K562 (cell line): ENCODE results near the gene ANKRD6. TPM values are rescaled to one million over a fixed set of nuclear protein-coding genes. Genes with fewer than 3 reads are reported as not detected.

Experiments
- ATAC-seq: fragments of 200-7000 bp; cut with Tn5 transposase; 3 replicates; pipeline ENCODE4 v1.9.1; 2020; ENCODE audit warnings: moderate library complexity
- BruUV-seq: library from RNA; stranded (reverse); fragments of 400-500 nt; replicated peaks from 2 replicates; lab custom pipeline; 2021; lab: Mats Ljungman, UMichigan
- CTCF ChIA-PET: fragments of 300-600 bp; formaldehyde crosslinking; extraction: SDS; loops from one replicate; lab custom pipeline; 2021; ENCODE audit warnings: low intra/inter-chr PET ratio; lab: Yijun Ruan, JAX
- POLR2A ChIA-PET: fragments of 300-600, 350-650 bp; sonication (Branson Sonifier 250); formaldehyde crosslinking; extraction: SDS; loops from one replicate; lab custom pipeline; 2021; ENCODE audit warnings: antibody characterized with exemption, inconsistent platforms; lab: Yijun Ruan, JAX
- DNase-seq, 4 experiments: peaks; one replicate each; pipeline versions ENCODE4 v3.0.0 to v3.0.0-alpha.2; 2011 to 2018; ENCODE audit warnings: low spot score in 3 of 4, mixed read lengths in 3 of 4; ENCODE audit errors: extremely low read depth in 1 of 4
- FAIRE-seq: peaks from 2 replicates; lab custom pipeline; 2011; peaks lifted over from hg19 to GRCh38; lab: Jason Lieb, UNC
- H2AFZ ChIP-seq: 2 replicates; pipeline ENCODE4 v1.6.0; 2011; ENCODE audit warnings: low read depth, low read length, control low read depth, inconsistent platforms
- H3K27ac ChIP-seq: fragments of 200-600 bp; 3 replicates; pipeline ENCODE4 v1.8.0; 2011; ENCODE audit warnings: low read depth, mild to moderate bottlenecking, control low read depth, inconsistent platforms, low read length, moderate library complexity, mixed read lengths; ENCODE audit errors: extremely low read depth
- H3K27me3 ChIP-seq, 2 experiments: fragments of 300-600 bp in 1 of 2; 2 replicates in 1 of 2; 3 replicates in 1 of 2; pipeline versions ENCODE4 v1.6.0 to v1.8.0; 2011; ENCODE audit warnings: inconsistent platforms in 2 of 2, low read length in 2 of 2, mild to moderate bottlenecking in 1 of 2, mixed read lengths in 1 of 2, moderate library complexity in 1 of 2; ENCODE audit not compliant: control insufficient read depth in 2 of 2, insufficient read depth in 2 of 2
- H3K36me3 ChIP-seq: fragments of 300-600 bp; 3 replicates; pipeline ENCODE4 v1.8.0; 2011; ENCODE audit warnings: mild to moderate bottlenecking, low read length, inconsistent platforms; ENCODE audit not compliant: control insufficient read depth, insufficient read depth
- H3K4me1 ChIP-seq, 2 experiments: fragments of 200-600 bp in 1 of 2; replicated peaks in 1 of 2; 2 replicates in 1 of 2; 3 replicates in 1 of 2; pipeline versions ENCODE4 v1.5.1 to v1.8.0; 2011; ENCODE audit warnings: inconsistent platforms in 2 of 2, low read length in 2 of 2, mild to moderate bottlenecking in 1 of 2, mixed read lengths in 1 of 2, moderate library complexity in 1 of 2; ENCODE audit not compliant: control insufficient read depth in 2 of 2, insufficient read depth in 2 of 2
- H3K4me2 ChIP-seq: 2 replicates; pipeline ENCODE4 v1.6.1; 2011; ENCODE audit warnings: low read length, control low read depth, inconsistent platforms, mixed read lengths; ENCODE audit not compliant: insufficient read depth
- H3K4me3 ChIP-seq: fragments of 200-600 bp; sonication (generic), shearing (Covaris generic); 2 replicates; pipeline ENCODE4 v1.5.1; 2016; ENCODE audit warnings: control low read depth, inconsistent platforms
- H3K79me2 ChIP-seq: fragments of 200-600 bp; 3 replicates; pipeline ENCODE4 v1.8.0; 2011; ENCODE audit warnings: low read length, inconsistent platforms; ENCODE audit not compliant: control insufficient read depth, insufficient read depth
- H3K9ac ChIP-seq, 2 experiments: 2 replicates each; pipeline versions ENCODE4 v1.6.0 to v1.6.1; 2011; ENCODE audit warnings: low read depth in 2 of 2, low read length in 2 of 2, control low read depth in 1 of 2, inconsistent platforms in 1 of 2, mild to moderate bottlenecking in 1 of 2, mixed read lengths in 1 of 2; ENCODE audit not compliant: insufficient read depth in 1 of 2
- H3K9me1 ChIP-seq: one replicate; pipeline ENCODE4 v1.6.0; 2011; ENCODE audit warnings: inconsistent platforms, mild to moderate bottlenecking, low read length, moderate library complexity; ENCODE audit not compliant: control insufficient read depth, insufficient read depth
- H3K9me3 ChIP-seq: replicated peaks from 2 replicates; pipeline ENCODE4 v1.5.1; 2011; ENCODE audit warnings: low read depth, low read length, inconsistent platforms; ENCODE audit not compliant: control insufficient read depth, insufficient read depth
- H4K20me1 ChIP-seq: replicated peaks from 2 replicates; pipeline ENCODE4 v1.6.1; 2011; ENCODE audit warnings: low read length, inconsistent platforms, mixed read lengths; ENCODE audit not compliant: control insufficient read depth, insufficient read depth
- DIDO1 ChIP-seq: fragments of 450-650 bp; IDR thresholded peaks from 2 replicates; pipeline ENCODE4 v1.6.1; 2016; ENCODE audit warnings: low read depth, missing biosample characterization, missing genetic modification characterization
- EHMT2 ChIP-seq: fragments of 450-650 bp; IDR thresholded peaks from 2 replicates; pipeline ENCODE4 v1.6.1; 2018; ENCODE audit warnings: antibody characterized with exemption
- MIER1 ChIP-seq: fragments of 450-650 bp; IDR thresholded peaks from 2 replicates; pipeline ENCODE4 v1.6.1; 2016; ENCODE audit warnings: antibody characterized with exemption, mild to moderate bottlenecking, low read depth
- RBM14 ChIP-seq: fragments of 200-400 bp; formaldehyde crosslinking; IDR thresholded peaks from 2 replicates; pipeline ENCODE4 v1.6.1; 2018; ENCODE audit warnings: low read depth, mild to moderate bottlenecking, low read length, moderate library complexity, borderline replicate concordance; ENCODE audit not compliant: insufficient read depth
- REST ChIP-seq, 2 experiments: fragments of 450-650 bp; formaldehyde crosslinking in 1 of 2; IDR thresholded peaks; 2 replicates each; pipeline versions ENCODE4 v1.4.0 to v1.6.1; 2014 to 2020; ENCODE audit warnings: mild to moderate bottlenecking in 2 of 2, borderline replicate concordance in 1 of 2, low read depth in 1 of 2
- ZBTB17 ChIP-seq: fragments of 450-650 bp; formaldehyde crosslinking; IDR thresholded peaks from 2 replicates; pipeline ENCODE4 v1.4.0; 2020; ENCODE audit warnings: mild to moderate bottlenecking
- WGBS: fragments of 100-300 bp; shearing (Covaris generic); methylation state at CpG from one replicate; pipeline ENCODE4 v1.1.6; 2016; ENCODE audit warnings: low coverage, mixed read lengths; ENCODE audit not compliant: insufficient coverage; ENCODE audit errors: missing lambda C conversion rate; 5-methylcytosine and 5-hydroxymethylcytosine counted together
- in situ Hi-C: fragments of 300-500 bp; cut with MboI; formaldehyde crosslinking; loops from 4 replicates; pipeline ENCODE4 v1.15.0; 2018; ENCODE audit warnings: inconsistent platforms, mixed read lengths
- intact Hi-C: fragments of 100-400 bp; cut with micrococcal nuclease; formaldehyde crosslinking; loops from 2 replicates; pipeline ENCODE4 v1.14.2; 2022
- polyA plus RNA-seq, 8 experiments: library from polyadenylated mRNA; depleted of rRNA in 4 of 8; stranded (reverse) in 5 of 8; unstranded in 3 of 8; fragments of >200 nt; fragmentation: Nextera tagmentation in 2 of 8; fragmentation: Illumina TruSeq in 1 of 8; extraction: Ambion mirVana in 2 of 8; extraction: Trizol in 1 of 8; gene quantifications; 2 replicates each; pipeline versions ENCODE4 v1.2.1 to v1.2.3, GENCODE V29; 2011 to 2014; ENCODE audit warnings: inconsistent platforms in 1 of 8, missing spikeins in 1 of 8
- total RNA-seq, 7 experiments: library from RNA; depleted of rRNA in 6 of 7; stranded (reverse); fragments of >200 nt in 6 of 7; fragmentation: Illumina TruSeq in 2 of 7; extraction: Trizol in 2 of 7; gene quantifications; 2 replicates each; pipeline versions ENCODE4 v1.2.1 to v1.2.3, GENCODE V29; 2011 to 2021; ENCODE audit warnings: low replicate concordance in 1 of 7

Gene ANKRD6
- total and polyA plus RNA-seq, 9 of the 15 experiments (the other 6 are each of a cell fraction or from before 2014, with no cell fraction given), result 0.04 to 0.22 (median 0.08) TPM; not detected in 4

- TF ChIP-seq RBM14 (no peak), DIDO1 (tag) (no peak)
These were observed 122.9 kb downstream of the ANKRD6 start (continued) for GRCh38 chr6:89555806-89556205.

GRCh38 chr6:89559487-89559886 is 126.5 kb downstream of the ANKRD6 start:
- ChIA-PET CTCF (no interaction called here), POLR2A (no interaction called here)
- H3K4me2 ChIP-seq, result no peak overlapping the region
- no peaks in the 10 kb centered on the region for H3K4me1 ChIP-seq
- no peaks in the 10 kb centered on the region for H3K79me2 ChIP-seq
- no peak for ATAC-seq
- no peak for FAIRE-seq
- no peak overlapping the region for H3K27ac ChIP-seq
- no peak overlapping the region for H3K4me3 ChIP-seq
- H3K9me1 ChIP-seq, result no peaks in the 10 kb centered on the region
- H3K36me3 ChIP-seq, result no peaks in the 10 kb centered on the region
- no peaks in the 10 kb centered on the region for H4K20me1 ChIP-seq
- no TSS peak for BruUV-seq
- H3K9me3 ChIP-seq, result no peaks in the 10 kb centered on the region
- in situ Hi-C loops (no loop called here), intact Hi-C loops (no loop called here)
- H3K27me3 ChIP-seq, result peaks cover 14 to 19% of the 10 kb centered on the region in 2 experiments
- no peak overlapping the region for H2AFZ ChIP-seq
- peak in 1 of 4 experiments; percentile 18 for DNase-seq
- 0% methylated on average over 1 of the region's 1 CpG for WGBS
- no peak overlapping the region for H3K9ac ChIP-seq
- TF ChIP-seq MIER1 (peak; percentile 87), REST (IDR thresholded peaks at IDR 0.05; ENCODE audit: borderline replicate concordance) (peak; percentile 96), REST (CRISPR knock-in tag; IDR thresholded peaks at IDR 0.05; ENCODE audit: low read depth) (peak; percentile 88), ZBTB17 (CRISPR knock-in tag) (no peak), EHMT2 (peak; percentile 95)
